Motor neuron (in vitro differentiated cells): ENCODE data around the gene FRS3. TPM values are rescaled to one million over a fixed set of nuclear protein-coding genes. Genes with fewer than 3 reads are reported as not detected.

Experiments used
- ATAC-seq, 8 experiments: fragments of 200-7000 bp; cut with Tn5 transposase; replicated peaks in 6 of 8; 2 replicates each; pipeline ENCODE4 v1.8.0; 2021; ENCODE audit warnings: mild to moderate bottlenecking in 8 of 8, moderate library complexity in 8 of 8
- H3K27ac ChIP-seq, 2 donors: fragments of 250-450 bp; sonication (Bioruptor Pico); 2 replicates each; pipeline ENCODE4 v1.9.0; 2021; ENCODE audit warnings: antibody characterized with exemption in 2 of 2, mild to moderate bottlenecking in 2 of 2, moderate library complexity in 1 of 2
- H3K4me1 ChIP-seq, 2 donors: fragments of 250-450 bp; sonication (Bioruptor Pico); replicated peaks in 1 of 2; 2 replicates each; pipeline ENCODE4 v1.6.1; 2021; ENCODE audit warnings: antibody characterized with exemption in 2 of 2, mild to moderate bottlenecking in 2 of 2, moderate library complexity in 1 of 2
- H3K4me3 ChIP-seq, 5 donors: fragments of 250-450 bp; sonication (Bioruptor Pico); 2 replicates each; pipeline ENCODE4 v1.9.0; 2021; ENCODE audit warnings: antibody characterized with exemption in 5 of 5, mild to moderate bottlenecking in 5 of 5, moderate library complexity in 4 of 5
- WGBS, 10 experiments: fragments of 450-650 bp; shearing (Covaris generic); methylation state at CpG; one replicate each; pipeline ENCODE4 v1.0.0; 2022; 5-methylcytosine and 5-hydroxymethylcytosine counted together
- in situ Hi-C, 9 experiments: fragments of 400-800 bp; cut with MboI; loops; one replicate each; pipeline ENCODE4 v1.15.0; 2021; ENCODE audit warnings: low sequenced_read_pairs in 9 of 9, low pct_unique_long_range_greater_than_20kb in 2 of 9; ENCODE audit not compliant: unreplicated experiment in 9 of 9
- total RNA-seq, 8 experiments: library from RNA; unstranded; fragments of 300-600 nt; gene quantifications; 2 replicates each; pipeline versions ENCODE4 v1.2.3 to v1.2.4, GENCODE V29; 2022

Gene FRS3
- total RNA-seq, 8 experiments from 2014 or later: 0.51 to 11.8 (median 9.0) TPM

DNA sequence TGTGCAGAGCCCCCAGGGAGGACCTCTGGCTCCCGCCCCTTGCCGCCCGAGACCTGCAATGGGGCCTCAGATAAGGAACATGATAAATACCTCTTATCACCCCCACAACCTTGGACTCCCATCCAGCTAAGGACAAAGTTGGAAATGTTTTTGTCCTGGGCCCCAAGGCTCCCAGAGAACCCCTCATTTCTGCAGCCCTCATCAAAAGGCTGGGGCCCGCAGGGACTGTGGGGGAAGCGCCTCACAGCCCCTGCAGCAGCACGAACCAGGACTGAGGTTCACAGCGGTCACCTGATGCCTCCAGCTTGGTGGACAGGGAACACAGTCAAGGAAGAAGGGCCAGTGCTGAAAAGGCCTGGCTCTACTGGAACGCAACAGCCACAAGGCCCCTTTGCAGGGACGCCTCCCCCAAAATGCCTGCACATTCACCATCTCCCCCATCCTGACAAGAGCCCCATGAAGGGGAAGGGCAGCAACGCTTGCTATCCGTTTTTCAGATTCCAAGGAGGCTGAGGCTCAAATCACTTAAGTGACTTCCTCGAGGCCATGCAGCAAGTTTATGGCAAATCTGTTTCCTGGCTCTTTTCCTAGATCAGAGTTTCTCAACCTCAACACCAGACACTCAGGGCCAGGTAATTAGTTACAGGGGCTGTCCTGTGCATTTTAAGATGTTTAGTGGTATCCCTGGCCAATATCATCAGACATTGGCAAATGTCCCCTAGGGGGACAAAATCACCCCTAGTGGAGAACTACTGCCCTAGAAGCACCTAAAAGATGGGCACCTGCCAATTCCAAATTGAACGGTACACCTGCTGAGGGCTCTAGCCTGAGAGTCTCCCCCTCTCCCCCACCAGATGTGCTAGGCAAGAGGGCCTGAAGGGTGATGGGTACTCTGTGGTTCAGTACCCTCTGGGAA, 54.9 kb downstream of the FRS3 start:
- no peak overlapping the region for H3K27ac ChIP-seq
- H3K4me1 ChIP-seq: peaks cover 0 to 6% of the 10 kb centered on the region in 2 donors
- in situ Hi-C loops: no loop called here
- H3K4me3 ChIP-seq: no peak overlapping the region
- ATAC-seq: no peak
- 40 to 90% (median 76%) methylated on average over 1 to 10 of the region's 13 CpGs; no CpG with 5 or more reads in 1 of the 10 experiments for WGBS, 10 experiments

DNA sequence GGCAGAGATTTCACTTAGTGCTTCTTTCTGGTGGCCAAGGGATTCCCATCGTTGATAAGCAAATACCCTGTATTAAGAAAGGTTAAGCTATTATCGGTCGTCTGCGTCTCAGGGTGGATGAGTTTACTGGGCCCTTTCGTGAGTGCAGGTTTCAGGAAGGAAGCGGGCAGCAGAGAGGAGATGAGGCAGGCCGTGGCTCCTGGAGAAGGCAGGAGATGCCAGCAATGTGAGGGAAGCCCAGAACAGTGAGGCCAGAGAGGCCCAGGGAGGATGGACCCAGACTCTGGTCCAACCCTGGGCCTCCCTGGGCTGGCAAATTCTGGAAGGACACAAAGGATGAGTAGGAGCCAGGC, 55.5 kb downstream of the FRS3 start:
- no peak for ATAC-seq
- in situ Hi-C loops: no loop called here
- H3K4me3 ChIP-seq: no peak overlapping the region
- H3K4me1 ChIP-seq: peaks cover 0 to 6% of the 10 kb centered on the region in 2 donors
- H3K27ac ChIP-seq: no peak overlapping the region
- WGBS, 10 experiments: 40 to 100% (median 94%) methylated on average over 1 to 7 of the region's 7 CpGs; no CpG with 5 or more reads in 2 of the 10 experiments

- WGBS, 10 experiments: 40 to 100% (median 86%) methylated on average over 1 to 9 of the region's 21 CpGs; no CpG with 5 or more reads in 3 of the 10 experiments
- Histone ChIP-seq H3K4me1 (peaks cover 0 to 6% of the 10 kb centered on the region in 2 donors), H3K4me3 (no peak overlapping the region), H3K27ac (no peak overlapping the region)
- peak; percentile 63 to 100 (median 84) for ATAC-seq
- in situ Hi-C loops: no loop called here
Measured at GRCh38 chr6:41723530-41724227, 56.0 kb downstream of the FRS3 start.

- Histone ChIP-seq H3K4me1 (peaks cover 0 to 6% of the 10 kb centered on the region in 2 donors), H3K27ac (no peak overlapping the region), H3K4me3 (no peak overlapping the region)
- WGBS, 10 experiments: 0 to 100% (median 47%) methylated on average over 1 of the region's 8 CpGs; no CpG with 5 or more reads in 6 of the 10 experiments
- ATAC-seq: peak in 1 of 8 experiments; percentile 7
- in situ Hi-C loops: no loop called here
Measured at GRCh38 chr6:41722969-41723529, 56.7 kb downstream of the FRS3 start.

GRCh38 chr6:41721414-41721813, 58.3 kb downstream of the FRS3 start:
- WGBS, 10 experiments: 80 to 100% (median 86%) methylated on average over 1 to 3 of the region's 3 CpGs; no CpG with 5 or more reads in 7 of the 10 experiments
- H3K4me3 ChIP-seq: no peak overlapping the region
- in situ Hi-C loops: no loop called here
- peaks cover 0 to 11% of the 10 kb centered on the region in 2 donors for H3K4me1 ChIP-seq
- H3K27ac ChIP-seq: no peak overlapping the region
- ATAC-seq: no peak

DNA sequence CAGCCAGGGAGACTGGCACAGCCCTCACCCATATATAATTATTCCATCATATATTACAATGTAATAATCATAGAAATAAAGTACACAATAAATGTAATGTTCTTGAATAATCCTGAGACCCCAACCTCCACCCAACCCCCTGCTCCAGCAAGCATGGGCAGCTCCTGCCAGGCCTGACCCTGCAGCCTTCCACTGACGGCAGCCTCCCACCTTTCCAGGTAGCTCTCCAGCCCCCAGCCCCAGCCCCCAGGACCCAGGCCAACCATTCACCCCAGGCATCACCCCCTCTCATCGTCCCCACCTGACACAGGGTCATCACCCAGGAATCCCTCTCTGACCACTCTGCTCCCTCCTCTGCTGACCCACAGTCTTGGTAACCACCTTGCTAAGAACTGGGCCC, 58.9 kb downstream of the FRS3 start:
- no peak for ATAC-seq
- Histone ChIP-seq H3K27ac (no peak overlapping the region), H3K4me1 (peaks cover 0 to 11% of the 10 kb centered on the region in 2 donors), H3K4me3 (no peak overlapping the region)
- no CpG with 5 or more reads among the region's 2 CpGs for WGBS, 10 experiments
- in situ Hi-C loops: no loop called here

GRCh38 chr6:41720262-41720620, 59.5 kb downstream of the FRS3 start:
- H3K4me1 ChIP-seq: peaks cover 0 to 11% of the 10 kb centered on the region in 2 donors

More at GRCh38 chr6:41720262-41720620, 59.5 kb downstream of the FRS3 start:
- WGBS, 10 experiments: 48 to 100% methylated on average over 2 of the region's 3 CpGs; no CpG with 5 or more reads in 8 of the 10 experiments
- H3K4me3 ChIP-seq: no peak overlapping the region
- in situ Hi-C loops: no loop called here
- H3K27ac ChIP-seq: no peak overlapping the region
- ATAC-seq: no peak

Other genes with a start within 250 kb of the FRS3 start
- 10 to 100 TPM in 4 of 8 experiments, 1 to 10 TPM in 4; 1.3 to 22.1 (median 12.8) TPM for gene FOXP4, start 233.5 kb downstream of the FRS3 start, total RNA-seq
- gene MDFI, start 141.4 kb downstream of the FRS3 start, total RNA-seq: 100 to 1,000 TPM in 1 of 8 experiments, 10 to 100 TPM in 5, 1 to 10 TPM in 2; 2.3 to 131 (median 21.9) TPM
- 1 to 10 TPM; 1.4 to 8.5 (median 5.3) TPM for gene TFEB, start 44.3 kb downstream of the FRS3 start, total RNA-seq
- gene PGC, start 32.5 kb downstream of the FRS3 start, total RNA-seq: under 1 TPM in 3 of 8 experiments, not detected in 5; 0.14 to 0.95 (median 0.25) TPM
- 1 to 10 TPM in 5 of 8 experiments, under 1 TPM in 1, not detected in 2; 0.81 to 3.7 (median 2.3) TPM for gene PRICKLE4, start 882 bp upstream of the FRS3 start, total RNA-seq
- gene TOMM6, start 7.8 kb upstream of the FRS3 start, total RNA-seq: 100 to 1,000 TPM; 180 to 286 (median 234) TPM
- 10 to 100 TPM in 4 of 8 experiments, 1 to 10 TPM in 4; 2.3 to 14.8 (median 9.6) TPM for gene USP49, start 115.5 kb upstream of the FRS3 start, total RNA-seq
- gene MED20, start 141.2 kb upstream of the FRS3 start, total RNA-seq: 10 to 100 TPM; 12.4 to 24.3 (median 19.9) TPM
- gene BYSL, start 141.6 kb upstream of the FRS3 start, total RNA-seq: 10 to 100 TPM in 7 of 8 experiments, 1 to 10 TPM in 1; 9.4 to 46.4 (median 17.8) TPM
- 10 to 100 TPM; 10.3 to 32.6 (median 19.0) TPM for gene CCND3, start 161.9 kb upstream of the FRS3 start, total RNA-seq